AG09309 (cell line): ENCODE results near the gene KIF6.

Experiments used
- DNase-seq: peaks from one replicate; pipeline ENCODE4 v3.0.0-alpha.2; 2010; ENCODE audit warnings: low read depth
- H3K4me3 ChIP-seq: 2 replicates; pipeline ENCODE4 v1.5.1; 2011; ENCODE audit warnings: mild to moderate bottlenecking, low read depth, low read length, moderate library complexity; ENCODE audit not compliant: control insufficient read depth
- CTCF ChIP-seq: IDR thresholded peaks from 2 replicates; pipeline ENCODE4 v1.5.1; 2011; ENCODE audit warnings: mild to moderate bottlenecking, low read depth, low read length, inconsistent platforms; ENCODE audit not compliant: insufficient read depth, control insufficient read depth; ENCODE audit errors: missing control alignments

Gene KIF6

GRCh38 chr6:39420300-39421265 is 304.6 kb downstream of the KIF6 start:
- no peak for TF ChIP-seq CTCF
- H3K4me3 ChIP-seq = no peak overlapping the region
- no peak for DNase-seq

- H3K4me3 ChIP-seq = no peak overlapping the region
- no peak for DNase-seq
- no peak for TF ChIP-seq CTCF
These were observed 305.6 kb downstream of the KIF6 start for GRCh38 chr6:39419607-39420006.

- no peak for DNase-seq
- H3K4me3 ChIP-seq = no peak overlapping the region
- no peak for TF ChIP-seq CTCF
These were observed 307.8 kb downstream of the KIF6 start for GRCh38 chr6:39417440-39417839.

- TF ChIP-seq CTCF = no peak
- DNase-seq = peak; percentile 83
- H3K4me3 ChIP-seq = no peak overlapping the region
These were observed 308.5 kb downstream of the KIF6 start for GRCh38 chr6:39416728-39417127.

- no peak for DNase-seq
- no peak for TF ChIP-seq CTCF
These were observed 309.2 kb downstream of the KIF6 start for GRCh38 chr6:39416026-39416425.

GRCh38 chr6:39415482-39415881 is 309.7 kb downstream of the KIF6 start:
- no peak for DNase-seq

More at GRCh38 chr6:39416026-39416425, 309.2 kb downstream of the KIF6 start:
- no peak overlapping the region for H3K4me3 ChIP-seq

More at GRCh38 chr6:39415482-39415881, 309.7 kb downstream of the KIF6 start:
- no peak overlapping the region for H3K4me3 ChIP-seq
- TF ChIP-seq CTCF = no peak
